HG03520 (cell line): ENCODE measurements around the gene RPL14.
"Not testable (repeated sequence)": the region's sequence is repeated elsewhere in the genome, so short reads cannot be mapped to it uniquely, and the experiment has no call there.

Experiments
- ATAC-seq: cut with Tn5 transposase; IDR thresholded peaks from one replicate; pipeline ENCODE4 v1.9.1; 2021; ENCODE audit warnings: mild to moderate bottlenecking, moderate library complexity; ENCODE audit not compliant: unreplicated experiment

The RPL14 gene

GRCh38 chr3:40456940-40457823, at the start of gene RPL14:
Gene RPL14 (plus strand): TSS chr3:40457339. CDS start chr3:40457472, 133 bp downstream.
- ATAC-seq: peak; percentile 57

GRCh38 chr3:40407611-40408010, 49.5 kb upstream of the RPL14 start:
- ATAC-seq: no peak

GRCh38 chr3:40414270-40414669, 42.9 kb upstream of the RPL14 start:
- no peak for ATAC-seq

- no peak for ATAC-seq
Measured at GRCh38 chr3:40417845-40418543, 39.1 kb upstream of the RPL14 start.

- no peak for ATAC-seq
Measured at GRCh38 chr3:40422861-40423260, 34.3 kb upstream of the RPL14 start.

- no peak for ATAC-seq
Measured at GRCh38 chr3:40427045-40427669, 30.0 kb upstream of the RPL14 start.

- ATAC-seq: no peak
Measured at GRCh38 chr3:40432793-40433192, 24.3 kb upstream of the RPL14 start.

- no peak for ATAC-seq
Measured at GRCh38 chr3:40437889-40438288, 19.2 kb upstream of the RPL14 start.

GRCh38 chr3:40445062-40445461, 12.1 kb upstream of the RPL14 start:
- no peak for ATAC-seq

- no peak for ATAC-seq
Measured at GRCh38 chr3:40445880-40446279, 11.3 kb upstream of the RPL14 start.

GRCh38 chr3:40450438-40450837, 6.7 kb upstream of the RPL14 start:
- no peak for ATAC-seq

GRCh38 chr3:40451551-40451950, 5.6 kb upstream of the RPL14 start:
- ATAC-seq: no peak

- no peak for ATAC-seq
Measured at GRCh38 chr3:40452057-40452456, 5.1 kb upstream of the RPL14 start.

- peak; percentile 0 for ATAC-seq
Measured at GRCh38 chr3:40452562-40452875, 4.6 kb upstream of the RPL14 start.

- ATAC-seq: peak; percentile 94
Measured at GRCh38 chr3:40452876-40453730, 4.0 kb upstream of the RPL14 start.

- no peak for ATAC-seq
Measured at GRCh38 chr3:40453933-40454332, 3.2 kb upstream of the RPL14 start.

GRCh38 chr3:40455328-40455727, 1.8 kb upstream of the RPL14 start:
- no peak for ATAC-seq

GRCh38 chr3:40456279-40456939, 730 bp upstream of the RPL14 start:
- ATAC-seq: no peak

- ATAC-seq: no peak
Measured at GRCh38 chr3:40458473-40458872, 1.3 kb downstream of the RPL14 start.

GRCh38 chr3:40460481-40460880, 3.3 kb downstream of the RPL14 start:
- not testable (repeated sequence) for ATAC-seq
